OCI-LY1 (cell line): ENCODE results near the gene PRAMEF9.
"Not testable (repeated sequence)": the region's sequence is repeated elsewhere in the genome, so short reads cannot be mapped to it uniquely, and the experiment has no call there.

Experiments used
- EZH2 ChIP-seq: fragments of 200-600 bp; sonication (generic), shearing (Covaris generic); IDR thresholded peaks from 2 replicates; pipeline ENCODE4 v1.8.0; 2017; ENCODE audit warnings: borderline replicate concordance, mixed run types, mild to moderate bottlenecking, antibody characterized with exemption, low read length, moderate library complexity, mixed read lengths
- TF ChIP-seq, protein P1 (sequence below): fragments of 200-600 bp; sonication (generic), shearing (Covaris generic); IDR thresholded peaks from 2 replicates; pipeline ENCODE4 v1.5.1; 2017; ENCODE audit warnings: mild to moderate bottlenecking, antibody characterized with exemption, low read length, moderate library complexity, mixed read lengths

DNA sequence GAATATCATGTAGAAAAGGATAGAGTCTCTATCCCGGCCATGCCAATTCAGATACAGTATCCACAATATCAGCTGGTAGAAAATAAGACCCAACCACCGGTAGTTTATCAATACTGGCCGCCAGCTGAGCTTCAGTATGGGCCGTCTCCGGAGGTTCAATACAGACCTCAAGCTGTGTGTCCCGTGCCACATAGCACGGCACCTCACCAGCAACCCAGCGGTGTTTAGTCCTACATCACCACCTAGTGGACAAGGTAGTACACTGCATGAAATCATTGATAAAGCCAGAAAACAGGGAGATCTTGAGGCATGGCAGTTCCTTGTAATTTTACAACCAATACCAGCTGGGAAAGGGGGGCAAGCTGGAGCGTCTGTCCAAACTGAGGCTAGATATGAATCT, 37.1 kb downstream of the PRAMEF9 start:
- TF ChIP-seq, protein P1, sequence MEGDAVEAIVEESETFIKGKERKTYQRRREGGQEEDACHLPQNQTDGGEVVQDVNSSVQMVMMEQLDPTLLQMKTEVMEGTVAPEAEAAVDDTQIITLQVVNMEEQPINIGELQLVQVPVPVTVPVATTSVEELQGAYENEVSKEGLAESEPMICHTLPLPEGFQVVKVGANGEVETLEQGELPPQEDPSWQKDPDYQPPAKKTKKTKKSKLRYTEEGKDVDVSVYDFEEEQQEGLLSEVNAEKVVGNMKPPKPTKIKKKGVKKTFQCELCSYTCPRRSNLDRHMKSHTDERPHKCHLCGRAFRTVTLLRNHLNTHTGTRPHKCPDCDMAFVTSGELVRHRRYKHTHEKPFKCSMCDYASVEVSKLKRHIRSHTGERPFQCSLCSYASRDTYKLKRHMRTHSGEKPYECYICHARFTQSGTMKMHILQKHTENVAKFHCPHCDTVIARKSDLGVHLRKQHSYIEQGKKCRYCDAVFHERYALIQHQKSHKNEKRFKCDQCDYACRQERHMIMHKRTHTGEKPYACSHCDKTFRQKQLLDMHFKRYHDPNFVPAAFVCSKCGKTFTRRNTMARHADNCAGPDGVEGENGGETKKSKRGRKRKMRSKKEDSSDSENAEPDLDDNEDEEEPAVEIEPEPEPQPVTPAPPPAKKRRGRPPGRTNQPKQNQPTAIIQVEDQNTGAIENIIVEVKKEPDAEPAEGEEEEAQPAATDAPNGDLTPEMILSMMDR = not testable (repeated sequence)
- TF ChIP-seq EZH2 = not testable (repeated sequence)
